HUES48 (cell line): Measurements from ENCODE around the gene PGF.

Experiments
- H3K27ac ChIP-seq: one replicate; pipeline ENCODE4 v1.7.0; 2013; ENCODE audit warnings: low read depth, low read length, inconsistent platforms
- H3K27me3 ChIP-seq: 2 replicates; pipeline ENCODE4 v1.6.1; 2013; ENCODE audit warnings: mild to moderate bottlenecking, low read length; ENCODE audit not compliant: control insufficient read depth, insufficient read depth
- H3K36me3 ChIP-seq: 2 replicates; pipeline ENCODE4 v1.6.1; 2013; ENCODE audit warnings: low read length; ENCODE audit not compliant: control insufficient read depth, insufficient read depth
- H3K4me1 ChIP-seq: 2 replicates; pipeline ENCODE4 v1.6.1; 2013; ENCODE audit warnings: mild to moderate bottlenecking, low read length; ENCODE audit not compliant: control insufficient read depth, insufficient read depth
- H3K4me3 ChIP-seq: 2 replicates; pipeline ENCODE4 v1.5.1; 2013; ENCODE audit warnings: mild to moderate bottlenecking, low read depth, low read length
- H3K9ac ChIP-seq: 2 replicates; pipeline ENCODE4 v1.6.1; 2013; ENCODE audit warnings: mild to moderate bottlenecking, low read depth, low read length, moderate library complexity
- H3K9me3 ChIP-seq: 2 replicates; pipeline ENCODE4 v1.6.1; 2013; ENCODE audit warnings: low read length; ENCODE audit not compliant: control insufficient read depth, insufficient read depth

The PGF gene

GRCh38 chr14:74908861-74909341 lies 46.5 kb downstream of the PGF start:
- no peaks in the 10 kb centered on the region for H3K27me3 ChIP-seq
- no peak overlapping the region for H3K27ac ChIP-seq
- no peaks in the 10 kb centered on the region for H3K9me3 ChIP-seq
- H3K9ac ChIP-seq, result no peak overlapping the region
- peaks cover 13% of the 10 kb centered on the region for H3K36me3 ChIP-seq
- no peak overlapping the region for H3K4me3 ChIP-seq
- no peaks in the 10 kb centered on the region for H3K4me1 ChIP-seq

- H3K27me3 ChIP-seq, result no peaks in the 10 kb centered on the region
These were observed 47.7 kb downstream of the PGF start for GRCh38 chr14:74907744-74908143.

GRCh38 chr14:74906925-74907521 lies 48.4 kb downstream of the PGF start:
- Histone ChIP-seq H3K4me3 (no peak overlapping the region), H3K36me3 (peaks cover 30% of the 10 kb centered on the region), H3K27me3 (no peaks in the 10 kb centered on the region), H3K9me3 (no peaks in the 10 kb centered on the region), H3K27ac (no peak overlapping the region), H3K9ac (no peak overlapping the region), H3K4me1 (0 out of 2 replicates have a peak, but pooled peaks cover 4% of the 10 kb centered on the region)

More at GRCh38 chr14:74907744-74908143, 47.7 kb downstream of the PGF start:
- no peak overlapping the region for H3K4me3 ChIP-seq
- H3K4me1 ChIP-seq, result 0 out of 2 replicates have a peak, but pooled peaks cover 3% of the 10 kb centered on the region
- H3K9me3 ChIP-seq, result no peaks in the 10 kb centered on the region
- H3K9ac ChIP-seq, result no peak overlapping the region
- H3K36me3 ChIP-seq, result peaks cover 23% of the 10 kb centered on the region
- H3K27ac ChIP-seq, result no peak overlapping the region

- H3K9ac ChIP-seq, result no peak overlapping the region
These were observed 49.7 kb downstream of the PGF start for GRCh38 chr14:74905595-74906142.

GRCh38 chr14:74904635-74905503 lies 50.5 kb downstream of the PGF start:
- Histone ChIP-seq H3K36me3 (peaks cover 51% of the 10 kb centered on the region), H3K9me3 (no peaks in the 10 kb centered on the region), H3K4me1 (0 out of 2 replicates have a peak, but pooled peaks cover 4% of the 10 kb centered on the region), H3K27ac (no peak overlapping the region), H3K27me3 (no peaks in the 10 kb centered on the region), H3K9ac (no peak overlapping the region), H3K4me3 (no peak overlapping the region)

More at GRCh38 chr14:74905595-74906142, 49.7 kb downstream of the PGF start:
- H3K27me3 ChIP-seq, result no peaks in the 10 kb centered on the region
- H3K4me1 ChIP-seq, result 0 out of 2 replicates have a peak, but pooled peaks cover 4% of the 10 kb centered on the region
- H3K27ac ChIP-seq, result no peak overlapping the region
- no peak overlapping the region for H3K4me3 ChIP-seq
- H3K9me3 ChIP-seq, result no peaks in the 10 kb centered on the region
- peaks cover 43% of the 10 kb centered on the region for H3K36me3 ChIP-seq

- no peak overlapping the region for H3K9ac ChIP-seq
- H3K9me3 ChIP-seq, result no peaks in the 10 kb centered on the region
- 0 out of 2 replicates have a peak, but pooled peaks cover 4% of the 10 kb centered on the region for H3K4me1 ChIP-seq
- H3K27me3 ChIP-seq, result no peaks in the 10 kb centered on the region
- peaks cover 69% of the 10 kb centered on the region for H3K36me3 ChIP-seq
- H3K4me3 ChIP-seq, result no peak overlapping the region
- no peak overlapping the region for H3K27ac ChIP-seq
These were observed 52.3 kb downstream of the PGF start for GRCh38 chr14:74902941-74903705.

GRCh38 chr14:74898694-74899093 lies 56.7 kb downstream of the PGF start:
- no peaks in the 10 kb centered on the region for H3K27me3 ChIP-seq
- no peak overlapping the region for H3K9ac ChIP-seq
- H3K27ac ChIP-seq, result no peak overlapping the region
- no peaks in the 10 kb centered on the region for H3K9me3 ChIP-seq
- H3K4me3 ChIP-seq, result no peak overlapping the region
- peaks cover 96% of the 10 kb centered on the region for H3K36me3 ChIP-seq
- H3K4me1 ChIP-seq, result 0 out of 2 replicates have a peak, but pooled peaks cover 4% of the 10 kb centered on the region

- Histone ChIP-seq H3K27me3 (no peaks in the 10 kb centered on the region), H3K9ac (no peak overlapping the region), H3K4me1 (0 out of 2 replicates have a peak, but pooled peaks cover 4% of the 10 kb centered on the region), H3K27ac (no peak overlapping the region), H3K36me3 (peaks cover 97% of the 10 kb centered on the region), H3K4me3 (no peak overlapping the region), H3K9me3 (no peaks in the 10 kb centered on the region)
These were observed 57.3 kb downstream of the PGF start for GRCh38 chr14:74898083-74898482.

GRCh38 chr14:74897642-74898041 lies 57.8 kb downstream of the PGF start:
- Histone ChIP-seq H3K27me3 (no peaks in the 10 kb centered on the region), H3K4me3 (no peak overlapping the region), H3K27ac (no peak overlapping the region), H3K9me3 (no peaks in the 10 kb centered on the region), H3K4me1 (no peaks in the 10 kb centered on the region), H3K9ac (no peak overlapping the region), H3K36me3 (peaks cover 97% of the 10 kb centered on the region)

- H3K4me1 ChIP-seq, result no peaks in the 10 kb centered on the region
- H3K9me3 ChIP-seq, result no peaks in the 10 kb centered on the region
- H3K4me3 ChIP-seq, result no peak overlapping the region
- H3K9ac ChIP-seq, result no peak overlapping the region
- peaks cover 97% of the 10 kb centered on the region for H3K36me3 ChIP-seq
- no peak overlapping the region for H3K27ac ChIP-seq
- no peaks in the 10 kb centered on the region for H3K27me3 ChIP-seq
These were observed 59.0 kb downstream of the PGF start for GRCh38 chr14:74896400-74896799.
